ENCODE measurements around the gene PACS1. TPM values are rescaled to one million over a fixed set of nuclear protein-coding genes. Genes with fewer than 3 reads are reported as not detected.

PACS1 gene
- polyA plus RNA-seq, 1 experiment: 27.1 TPM

- H3K27ac ChIP-seq (ENCODE audit: low read depth, low read length): no peak overlapping the region
- no peak for TF ChIP-seq CTCF (IDR thresholded peaks at IDR 0.05; ENCODE audit: low read depth, low read length)
- H3K4me3 ChIP-seq (ENCODE audit: low read depth, low read length): no peak overlapping the region
- H3K27me3 ChIP-seq (ENCODE audit: control insufficient read depth, insufficient read depth, low read length): no peaks in the 10 kb centered on the region
- ChIA-PET CTCF (interaction anchor here (0.6 to 1.0 kb wide), 2 partner anchors 30 to 31 kb away, joined by 3 read pairs; no protein-coding TSS in a partner anchor), POLR2A (no interaction called here)
- DNase-seq (ENCODE audit: low read depth, low spot score): no peak
- H3K9me3 ChIP-seq (ENCODE audit: control insufficient read depth, insufficient read depth, low read length): no peaks in the 10 kb centered on the region
Measured at GRCh38 chr11:66192181-66192863, 122.2 kb downstream of the PACS1 start.

GRCh38 chr11:66194391-66194790 is 124.3 kb downstream of the PACS1 start:
- Histone ChIP-seq H3K27me3 (ENCODE audit: control insufficient read depth, insufficient read depth, low read length) (no peaks in the 10 kb centered on the region), H3K9me3 (ENCODE audit: control insufficient read depth, insufficient read depth, low read length) (no peaks in the 10 kb centered on the region), H3K4me3 (ENCODE audit: low read depth, low read length) (no peak overlapping the region), H3K27ac (ENCODE audit: low read depth, low read length) (no peak overlapping the region)
- TF ChIP-seq CTCF (IDR thresholded peaks at IDR 0.05; ENCODE audit: low read depth, low read length): no peak
- ChIA-PET POLR2A (no interaction called here), CTCF (no interaction called here)
- DNase-seq (ENCODE audit: low read depth, low spot score): no peak

- POLR2A ChIA-PET: no interaction called here
- DNase-seq (ENCODE audit: low read depth, low spot score): no peak
- Histone ChIP-seq H3K27ac (ENCODE audit: low read depth, low read length) (no peak overlapping the region), H3K27me3 (ENCODE audit: control insufficient read depth, insufficient read depth, low read length) (no peaks in the 10 kb centered on the region), H3K4me3 (ENCODE audit: low read depth, low read length) (no peak overlapping the region), H3K9me3 (ENCODE audit: control insufficient read depth, insufficient read depth, low read length) (peaks cover 4% of the 10 kb centered on the region)
- TF ChIP-seq CTCF (IDR thresholded peaks at IDR 0.05; ENCODE audit: low read depth, low read length): no peak
- CTCF ChIA-PET: no interaction called here
Measured at GRCh38 chr11:66195867-66196266, 125.8 kb downstream of the PACS1 start.

GRCh38 chr11:66203847-66204246 is 133.8 kb downstream of the PACS1 start:
- POLR2A ChIA-PET: interaction anchor here (0.6 kb wide), 1 partner anchor 151 kb away, joined by 7 read pairs; no protein-coding TSS in a partner anchor
- CTCF ChIA-PET: no interaction called here
- Histone ChIP-seq H3K27ac (ENCODE audit: low read depth, low read length) (no peak overlapping the region), H3K4me3 (ENCODE audit: low read depth, low read length) (no peak overlapping the region), H3K9me3 (ENCODE audit: control insufficient read depth, insufficient read depth, low read length) (peaks cover 11% of the 10 kb centered on the region), H3K27me3 (ENCODE audit: control insufficient read depth, insufficient read depth, low read length) (no peaks in the 10 kb centered on the region)
- no peak for DNase-seq (ENCODE audit: low read depth, low spot score)
- no peak for TF ChIP-seq CTCF (IDR thresholded peaks at IDR 0.05; ENCODE audit: low read depth, low read length)

- H3K9me3 ChIP-seq (ENCODE audit: control insufficient read depth, insufficient read depth, low read length): peaks cover 11% of the 10 kb centered on the region
- no peak for TF ChIP-seq CTCF (IDR thresholded peaks at IDR 0.05; ENCODE audit: low read depth, low read length)
- ChIA-PET CTCF (no interaction called here), POLR2A (no interaction called here)
- no peaks in the 10 kb centered on the region for H3K27me3 ChIP-seq (ENCODE audit: control insufficient read depth, insufficient read depth, low read length)
- H3K27ac ChIP-seq (ENCODE audit: low read depth, low read length): no peak overlapping the region
- DNase-seq (ENCODE audit: low read depth, low spot score): no peak
- no peak overlapping the region for H3K4me3 ChIP-seq (ENCODE audit: low read depth, low read length)
Measured at GRCh38 chr11:66204412-66204811, 134.3 kb downstream of the PACS1 start.

All from AG04450 (cell line).